GM21619 (cell line): ENCODE results near the gene SRL.

Experiments
- ATAC-seq: cut with Tn5 transposase; IDR thresholded peaks from one replicate; pipeline ENCODE4 v1.9.1; 2021; ENCODE audit not compliant: unreplicated experiment

Gene SRL

DNA sequence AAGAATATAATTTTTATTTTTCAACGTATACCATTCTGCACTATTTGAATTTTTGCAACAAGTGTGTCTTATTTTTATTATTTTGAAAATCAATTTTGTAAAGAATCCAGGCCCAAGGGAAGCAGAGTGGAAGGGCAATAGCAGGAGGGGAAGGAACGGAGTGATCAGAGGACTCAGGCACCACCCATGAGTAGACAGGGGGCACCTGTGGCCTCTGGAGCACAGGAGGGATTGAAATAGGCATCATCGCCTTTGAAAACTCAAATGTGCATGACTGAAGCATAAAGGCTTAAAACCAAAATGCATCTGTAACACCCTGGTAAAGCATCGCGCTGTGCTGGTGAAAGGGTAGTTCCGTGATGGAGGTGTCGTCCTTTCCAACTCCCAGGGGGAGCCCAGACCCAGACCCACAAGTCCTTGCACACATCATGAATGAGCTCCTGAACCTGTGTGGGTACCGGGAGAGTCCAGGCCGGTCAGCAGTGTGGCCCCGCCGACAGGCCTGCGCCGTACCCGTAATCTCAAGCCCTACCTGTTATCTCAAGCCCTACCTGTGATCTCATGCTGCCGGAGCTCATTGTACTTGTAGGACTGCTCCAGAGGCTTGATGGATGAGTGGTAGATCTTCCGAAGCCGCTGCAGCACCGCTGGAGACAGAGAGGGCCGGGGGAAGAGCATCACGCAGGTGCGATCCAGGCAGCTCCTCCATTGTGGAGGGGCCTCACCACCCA lies 39.1 kb downstream of the SRL start:
- no peak for ATAC-seq

DNA sequence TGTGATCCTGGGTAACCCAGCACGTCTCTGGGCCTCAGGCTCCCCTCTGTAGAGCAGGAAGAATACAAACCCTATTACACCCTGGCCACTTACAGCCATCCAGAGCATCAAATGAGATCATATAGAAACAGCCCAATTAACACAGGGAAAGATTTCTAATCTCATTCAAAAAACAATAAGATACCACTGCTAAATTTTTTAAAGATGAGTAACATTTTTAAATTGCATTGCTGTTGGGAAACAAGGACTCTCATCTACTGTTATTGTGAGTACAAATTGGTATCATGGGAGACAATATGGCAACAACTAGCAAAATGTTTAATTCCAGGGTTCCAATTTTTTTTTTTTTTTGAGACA lies 41.1 kb downstream of the SRL start:
- no peak for ATAC-seq

DNA sequence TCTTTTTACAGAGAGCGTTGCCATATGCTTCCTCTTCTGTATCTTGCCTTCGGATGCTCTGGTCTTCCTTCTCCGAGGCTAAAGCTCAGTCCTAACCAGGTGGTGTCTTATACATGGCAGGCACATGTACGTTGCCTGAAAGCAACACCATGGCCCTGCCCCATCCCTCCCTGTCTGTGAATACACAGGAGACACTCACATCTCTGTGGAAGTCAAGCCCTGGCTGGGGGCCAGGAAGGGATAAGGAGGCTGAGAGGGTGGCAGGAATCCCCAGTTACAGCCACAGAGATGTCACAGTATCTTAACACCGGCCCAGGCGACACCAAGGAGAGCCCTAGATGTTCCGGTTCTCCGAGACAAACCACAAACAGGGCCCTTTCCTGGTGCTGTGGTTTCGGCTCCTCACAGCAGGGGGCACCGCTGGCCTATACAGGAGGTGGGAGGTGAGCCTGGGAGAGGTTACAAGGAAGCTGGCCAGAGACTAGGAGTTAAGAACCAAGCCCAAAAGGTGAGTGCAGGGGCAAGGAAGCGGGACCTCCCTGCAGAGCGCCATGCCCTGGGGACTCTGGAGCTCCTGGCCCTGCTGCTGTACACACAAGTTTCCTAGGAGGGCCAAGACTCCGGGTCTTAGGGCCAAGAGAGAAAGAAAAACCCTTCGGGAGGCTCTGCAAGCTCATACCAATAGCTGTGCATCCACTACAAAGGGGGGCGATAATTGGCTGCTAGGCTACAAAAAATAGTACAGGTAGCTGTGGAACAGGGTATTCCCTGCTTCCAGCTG lies 41.7 kb downstream of the SRL start:
- ATAC-seq: no peak

DNA sequence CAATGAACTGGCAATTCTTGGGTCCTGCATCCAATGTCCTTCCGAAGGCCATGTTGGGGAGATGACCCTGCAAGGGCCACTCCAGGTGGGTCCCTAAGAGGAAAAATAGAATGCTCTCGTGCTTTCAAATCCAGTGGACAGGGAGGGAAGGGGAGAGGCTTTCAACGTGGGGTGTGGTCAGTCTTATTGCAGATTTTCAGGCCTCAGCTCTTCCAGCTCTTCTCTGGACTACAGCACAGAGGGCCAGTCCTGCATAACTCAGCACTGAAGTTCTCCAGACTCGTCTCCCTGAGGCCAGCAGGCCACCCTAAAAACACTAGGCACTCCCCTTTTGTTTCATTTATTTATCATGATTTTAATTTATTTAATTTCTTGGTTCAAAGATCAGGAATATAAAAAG lies 43.1 kb downstream of the SRL start:
- ATAC-seq: no peak

DNA sequence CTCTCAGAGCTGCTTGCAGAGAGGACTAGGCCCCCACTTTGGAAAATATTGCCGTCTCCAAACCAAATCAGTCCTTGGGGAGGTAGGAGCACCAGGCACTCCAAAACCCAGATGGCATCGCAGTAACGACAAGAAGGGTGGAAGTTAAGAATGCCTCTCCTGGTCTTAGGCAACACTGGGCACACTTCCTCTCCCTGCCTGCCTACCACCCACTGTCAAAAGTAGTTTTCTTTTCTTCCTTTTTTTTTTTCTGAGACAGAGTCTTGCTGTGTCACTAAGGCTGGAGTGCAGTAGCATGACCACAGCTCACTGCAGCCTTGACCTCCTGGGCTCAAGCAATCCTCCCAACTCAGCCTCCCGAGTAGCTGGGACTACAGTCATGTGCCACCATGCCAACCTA lies 47.2 kb downstream of the SRL start:
- ATAC-seq: no peak

GRCh38 chr16:4193920-4194319 lies 48.0 kb downstream of the SRL start:
- no peak for ATAC-seq

GRCh38 chr16:4192206-4192605 lies 49.7 kb downstream of the SRL start:
- ATAC-seq: no peak

- ATAC-seq: no peak
Observed at GRCh38 chr16:4190712-4191333, 51.1 kb downstream of the SRL start.

- ATAC-seq: no peak
Observed at GRCh38 chr16:4190086-4190485, 51.8 kb downstream of the SRL start.

DNA sequence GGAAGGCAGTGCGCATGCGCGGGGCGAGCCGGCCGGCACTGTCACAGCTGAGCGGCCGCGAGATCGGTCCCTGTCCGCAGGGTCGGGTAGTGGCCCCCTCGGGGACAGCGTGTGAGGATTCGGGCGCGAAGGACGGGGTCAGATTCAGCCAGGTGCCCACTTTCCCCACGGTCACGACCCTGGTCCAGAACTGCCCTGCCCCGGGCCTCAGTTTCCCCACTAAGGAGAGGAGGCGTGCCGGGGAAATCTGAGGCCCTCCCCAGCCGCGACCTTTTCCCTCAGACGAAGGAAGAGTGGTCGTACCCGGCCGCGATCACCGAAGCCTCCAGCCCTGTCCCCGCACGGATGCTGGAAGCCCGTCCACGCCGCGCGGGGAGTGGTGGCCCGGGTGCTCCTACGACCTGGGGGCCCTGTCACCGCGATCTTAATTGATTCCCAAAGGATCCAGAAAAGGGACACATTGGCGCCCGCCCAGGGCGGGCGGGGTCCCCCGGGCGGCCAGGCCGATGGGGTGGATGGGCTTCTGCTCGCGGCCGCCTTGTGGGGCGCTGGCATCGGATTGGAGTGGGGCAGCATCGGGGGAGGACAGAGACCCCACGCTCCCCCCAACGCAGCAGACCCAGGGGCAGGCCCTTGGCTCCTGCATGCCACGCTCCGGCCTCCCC lies 57.7 kb downstream of the SRL start:
- no peak for ATAC-seq

- peak; percentile 77 for ATAC-seq
Observed at GRCh38 chr16:4183237-4184037, 58.4 kb downstream of the SRL start.

GRCh38 chr16:4182581-4183236 lies 59.2 kb downstream of the SRL start:
- ATAC-seq: peak; percentile 32

DNA sequence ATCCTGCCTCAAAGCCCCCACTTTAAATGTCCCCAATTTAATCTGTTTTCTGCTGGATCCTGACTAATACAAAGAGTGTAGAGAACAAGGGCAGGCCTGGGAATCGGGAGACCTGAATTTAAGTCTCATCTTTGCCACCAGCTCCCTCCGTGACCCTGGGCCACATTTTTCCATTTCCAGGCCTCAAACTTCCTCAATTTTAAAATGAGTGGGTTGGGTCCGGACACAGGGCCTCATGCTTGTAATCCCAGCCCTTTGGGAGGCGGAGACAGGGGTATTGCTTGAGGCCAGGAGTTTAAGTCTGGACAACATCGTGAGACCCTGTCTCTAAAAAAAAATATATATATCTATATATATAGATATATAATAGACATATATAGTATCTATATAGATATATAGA lies 61.4 kb downstream of the SRL start:
- ATAC-seq: no peak

- no peak for ATAC-seq
Observed at GRCh38 chr16:4179763-4180260, 62.1 kb downstream of the SRL start.

DNA sequence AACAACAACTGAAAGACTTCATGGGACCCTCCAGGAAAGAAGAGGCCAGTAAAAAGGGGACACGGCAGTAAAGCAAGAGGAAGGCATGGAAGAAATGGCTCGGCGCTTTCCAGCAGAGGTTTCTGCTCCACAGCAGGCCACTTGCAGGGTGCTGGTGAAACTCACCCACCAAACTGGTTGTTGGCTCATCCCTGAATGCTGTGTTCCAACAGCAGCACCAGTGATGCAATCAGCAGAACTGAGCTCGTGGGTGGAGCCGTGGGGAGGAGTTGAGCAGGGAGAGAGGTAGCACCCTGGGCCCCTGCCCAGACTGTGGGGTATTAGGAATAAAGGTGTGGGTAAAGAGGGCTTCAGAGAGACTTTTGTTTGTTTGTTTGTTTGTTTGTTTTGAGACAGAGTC lies 62.9 kb downstream of the SRL start:
- no peak for ATAC-seq

- ATAC-seq: no peak
Observed at GRCh38 chr16:4178468-4179010, 63.3 kb downstream of the SRL start.

GRCh38 chr16:4176906-4177417 lies 64.9 kb downstream of the SRL start:
- ATAC-seq: peak; percentile 84

- no peak for ATAC-seq
Observed at GRCh38 chr16:4175849-4176248, 66.0 kb downstream of the SRL start.

- no peak for ATAC-seq
Observed at GRCh38 chr16:4172070-4172469, 69.8 kb downstream of the SRL start.

DNA sequence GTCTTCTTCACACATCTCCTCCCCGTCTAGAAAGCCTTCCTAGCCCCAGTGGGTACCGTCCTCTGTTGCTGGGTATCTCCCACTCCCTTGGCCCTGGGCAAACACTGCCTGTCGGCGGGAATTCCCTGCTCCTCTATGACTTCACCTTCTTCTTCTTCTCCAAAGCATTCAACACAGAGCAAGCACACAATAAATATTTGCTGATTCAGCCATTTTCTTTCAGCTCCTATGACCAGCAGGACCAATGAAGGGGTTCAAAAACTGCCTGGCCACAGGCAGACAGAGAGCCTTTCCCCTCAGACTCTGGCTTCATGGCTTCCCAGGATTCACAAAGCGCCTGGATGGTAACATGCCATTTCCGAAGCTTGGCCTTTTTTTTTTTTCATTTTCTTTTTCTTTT lies 72.5 kb downstream of the SRL start:
- no peak for ATAC-seq
